Heart right ventricle (tissue), 16 donors: ENCODE results near the gene CTSZ. TPM values are rescaled to one million over a fixed set of nuclear protein-coding genes. Genes with fewer than 3 reads are reported as not detected.

ENCODE experiments used
- ATAC-seq, 8 donors: fragments of 200-7000 bp; cut with Tn5 transposase; one replicate each; pipeline ENCODE4 v1.9.1; 2020; ENCODE audit warnings: mild to moderate bottlenecking in 8 of 8, moderate library complexity in 8 of 8, moderate number of reproducible peaks in 1 of 8
- DNase-seq, 2 donors: peaks; one replicate each; pipeline ENCODE4 v3.0.0-alpha.2; 2020
- H3K27ac ChIP-seq, 10 donors: fragments of 200-600 bp; sonication (generic) in 2 of 10; one replicate each; pipeline versions ENCODE4 v1.5.0 to v1.8.0; 2020 to 2022; ENCODE audit warnings: mild to moderate bottlenecking in 3 of 10
- H3K27me3 ChIP-seq, 7 donors: fragments of 200-600 bp; one replicate each; pipeline ENCODE4 v1.8.0; 2021 to 2022; ENCODE audit warnings: mild to moderate bottlenecking in 2 of 7
- H3K36me3 ChIP-seq, 9 donors: fragments of 200-600 bp; sonication (generic) in 1 of 9; one replicate each; pipeline versions ENCODE4 v1.5.0 to v1.8.0; 2020 to 2022; ENCODE audit warnings: mild to moderate bottlenecking in 2 of 9
- H3K4me1 ChIP-seq, 9 donors: fragments of 200-600 bp; sonication (generic) in 1 of 9; one replicate each; pipeline versions ENCODE4 v1.5.0 to v1.8.0; 2020 to 2022; ENCODE audit warnings: mild to moderate bottlenecking in 4 of 9
- H3K4me3 ChIP-seq, 10 donors: fragments of 200-600 bp; sonication (generic) in 2 of 10; one replicate each; pipeline versions ENCODE4 v1.5.0 to v1.8.0; 2020 to 2022; ENCODE audit warnings: mild to moderate bottlenecking in 7 of 10, moderate library complexity in 2 of 10
- H3K9me3 ChIP-seq, 11 donors: fragments of 200-600 bp in 10 of 11; sonication (generic) in 2 of 11; one replicate each; pipeline versions ENCODE4 v1.5.0 to v1.8.0; 2013 to 2022; ENCODE audit warnings: mild to moderate bottlenecking in 2 of 11, control low read depth in 1 of 11, moderate library complexity in 1 of 11
- WGBS, 2 donors: extraction: QIAGEN DNeasy Blood & Tissue Kit; methylation state at CpG; one replicate each; pipeline ENCODE4 v1.1.7; 2013; ENCODE audit warnings: inconsistent platforms in 1 of 2; 5-methylcytosine and 5-hydroxymethylcytosine counted together
- intact Hi-C, 10 donors: fragments of 100-400 bp; cut with DNase I; formaldehyde crosslinking; loops; one replicate each; pipeline versions ENCODE4 v1.11.1 to v1.14.2; 2022
- polyA plus RNA-seq, 2 donors: library from polyadenylated mRNA; stranded (reverse); fragments of 200-250 nt; gene quantifications; one replicate each; pipeline ENCODE4 v1.2.3, GENCODE V29; 2013
- total RNA-seq, 10 donors: library from RNA; stranded (reverse); fragmentation: NEBNext Ultra II Directional in 3 of 10; extraction: Animal tissue kit (Norgen Biotek cat#: 25700) in 3 of 10; gene quantifications; one replicate each; pipeline versions ENCODE4 v1.2.1 to v1.2.4, GENCODE V29; 2021 to 2023
- TF ChIP-seq, protein P1 (sequence below), 9 donors: fragments of 200-600 bp; sonication (generic) in 2 of 9; IDR thresholded peaks; one replicate each; pipeline versions ENCODE4 v1.5.0 to v1.8.0; 2021 to 2022; ENCODE audit warnings: antibody characterized with exemption in 9 of 9, mild to moderate bottlenecking in 5 of 9, moderate library complexity in 1 of 9
- donor health status: Arrhythmogenic right ventricular cardiomyopathy.
- donor health status: ischemic (EF 13 %, LVEDD 7.1; RV severe dilation, severe dysfunction).
- donor health status: healthy with polysubstance abuse.
- donor health status: DM: no; HTN: yes; CAD: no.
- donor health status: DM: no; HTN: no; CAD: no.
- donor health status: ischemic (EF 25% LVEDD 6.9; RV normal size, moderate dysfunction).
- donor health status: ischemic (EF 25% LVEDD 5.7; RV mildly dilated, moderate dysfunction).
- donor health status: healthy.
- donor health status: DM: yes; HTN: yes; CAD: no.
- donor health status: Ischemic cardiomyopathy.
- donor health status: ischemic (EF 35%, LVEDD 5.7; RV mildly dilated, moderate dysfunction).
- donor health status: nonischemic (EF 11% LVEDD 7.7; RV severe dilation, severe dysfunction).
- donor health status: DM: yes; HTN: yes; CAD: no.
- donor health status: PGD.
- donor health status: ischemic (EF 29% LVEDD 5.4; RV normal size, mild dysfunction).
- donor health status: nonischemic (EF 23%, LVEDD 6.1; RV moderate dilation, normal function).

CTSZ gene
- total and polyA plus RNA-seq, 12 donors: 83.9 to 278 (median 124) TPM

DNA sequence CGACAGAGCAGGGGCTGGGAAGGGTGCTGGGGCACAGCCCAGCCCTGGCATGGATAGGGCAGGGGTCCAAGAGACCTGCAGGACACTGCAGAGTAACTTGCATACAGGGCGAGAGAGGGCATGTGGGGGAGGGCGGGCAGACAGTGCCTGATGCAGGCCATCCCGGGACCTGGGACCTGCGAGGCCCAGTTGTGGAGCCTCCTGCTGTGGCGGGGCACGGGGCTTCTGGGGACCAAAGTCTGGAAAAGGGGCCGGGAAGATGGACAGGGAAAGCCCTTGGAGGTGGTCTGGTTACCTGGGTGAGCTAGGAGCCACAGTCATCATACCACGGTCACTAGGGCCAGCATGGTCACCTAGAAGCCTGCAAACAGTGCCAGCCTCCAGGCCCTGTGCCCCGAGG, 11.8 kb upstream of the CTSZ start:
- DNase-seq (peak in 1 of 2 donors; percentile 10), ATAC-seq (peak in 1 of 8 donors; percentile 28)
- 96 to 98% methylated on average over 10 of the region's 10 CpGs for WGBS, 2 donors

DNA sequence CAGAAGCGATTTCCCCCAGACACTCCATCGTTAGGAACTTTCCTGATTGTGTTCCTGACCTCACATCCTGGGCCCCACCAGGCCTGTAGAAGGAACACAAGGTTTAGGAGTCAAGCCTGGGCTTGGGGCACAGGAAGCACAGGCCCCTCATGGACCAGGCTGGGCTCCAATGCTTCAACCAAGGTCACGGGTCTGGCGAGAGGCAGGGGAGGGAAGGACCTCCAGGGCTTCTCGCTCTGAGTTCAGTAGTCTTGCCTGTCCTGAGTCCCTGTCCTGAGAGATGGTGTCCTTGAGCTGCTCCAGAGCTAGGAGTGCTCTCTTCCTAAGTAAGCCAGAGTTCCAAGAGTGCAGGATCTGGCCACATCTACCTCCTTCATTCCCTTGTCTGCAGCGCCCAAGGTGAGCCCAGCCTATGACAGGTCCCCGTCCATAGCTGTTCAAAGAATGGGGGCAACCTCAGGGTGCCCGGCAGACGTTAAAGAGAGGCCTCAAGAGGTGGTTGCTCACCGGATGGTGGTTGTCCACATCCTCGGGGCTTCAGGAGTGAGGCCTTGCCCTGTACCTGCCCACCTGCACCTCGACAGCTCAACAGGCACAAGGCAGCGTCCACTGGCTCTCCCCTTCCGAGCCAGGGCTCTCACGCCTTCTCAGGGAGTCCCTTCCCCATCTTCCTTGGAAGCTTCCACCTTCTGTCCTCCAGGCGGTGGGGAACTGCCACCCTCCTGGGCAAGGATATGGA, 10.6 kb upstream of the CTSZ start:
- DNase-seq (peak in 1 of 2 donors; percentile 10), ATAC-seq (peak in 2 of 8 donors; percentile 4 to 14)
- H3K9me3 ChIP-seq: no peaks in the 10 kb centered on the region
- H3K27me3 ChIP-seq: no peaks in the 10 kb centered on the region
- TF ChIP-seq, protein P1, sequence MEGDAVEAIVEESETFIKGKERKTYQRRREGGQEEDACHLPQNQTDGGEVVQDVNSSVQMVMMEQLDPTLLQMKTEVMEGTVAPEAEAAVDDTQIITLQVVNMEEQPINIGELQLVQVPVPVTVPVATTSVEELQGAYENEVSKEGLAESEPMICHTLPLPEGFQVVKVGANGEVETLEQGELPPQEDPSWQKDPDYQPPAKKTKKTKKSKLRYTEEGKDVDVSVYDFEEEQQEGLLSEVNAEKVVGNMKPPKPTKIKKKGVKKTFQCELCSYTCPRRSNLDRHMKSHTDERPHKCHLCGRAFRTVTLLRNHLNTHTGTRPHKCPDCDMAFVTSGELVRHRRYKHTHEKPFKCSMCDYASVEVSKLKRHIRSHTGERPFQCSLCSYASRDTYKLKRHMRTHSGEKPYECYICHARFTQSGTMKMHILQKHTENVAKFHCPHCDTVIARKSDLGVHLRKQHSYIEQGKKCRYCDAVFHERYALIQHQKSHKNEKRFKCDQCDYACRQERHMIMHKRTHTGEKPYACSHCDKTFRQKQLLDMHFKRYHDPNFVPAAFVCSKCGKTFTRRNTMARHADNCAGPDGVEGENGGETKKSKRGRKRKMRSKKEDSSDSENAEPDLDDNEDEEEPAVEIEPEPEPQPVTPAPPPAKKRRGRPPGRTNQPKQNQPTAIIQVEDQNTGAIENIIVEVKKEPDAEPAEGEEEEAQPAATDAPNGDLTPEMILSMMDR (IDR thresholded peaks at IDR 0.05): no peak
- H3K4me1 ChIP-seq: peaks cover 2 to 34% (median 25%) of the 10 kb centered on the region in 9 donors
- peaks cover 0 to 17% (median 7%) of the 10 kb centered on the region in 9 donors for H3K36me3 ChIP-seq
- H3K4me3 ChIP-seq: no peak overlapping the region
- intact Hi-C loops: loop anchor here in 1 of 10 donors (10.0 kb wide), 1 partner anchor 123 kb away; no protein-coding TSS in a partner anchor
- H3K27ac ChIP-seq: peak overlapping the region in 8 of 10 donors; percentile 17 to 65 (median 38)
- WGBS, 2 donors: 89 to 91% methylated on average over 16 of the region's 16 CpGs

More for the DNA sequence above, 11.8 kb upstream of the CTSZ start:
- TF ChIP-seq, protein P1 (IDR thresholded peaks at IDR 0.05): no peak
- Histone ChIP-seq H3K4me1 (peaks cover 2 to 34% (median 25%) of the 10 kb centered on the region in 9 donors), H3K36me3 (peaks cover 0 to 29% (median 18%) of the 10 kb centered on the region in 9 donors), H3K9me3 (no peaks in the 10 kb centered on the region), H3K4me3 (no peak overlapping the region), H3K27ac (no peak overlapping the region), H3K27me3 (no peaks in the 10 kb centered on the region)
- intact Hi-C loops: loop anchor here in 1 of 10 donors (10.0 kb wide), 1 partner anchor 124 kb away; no protein-coding TSS in a partner anchor

DNA sequence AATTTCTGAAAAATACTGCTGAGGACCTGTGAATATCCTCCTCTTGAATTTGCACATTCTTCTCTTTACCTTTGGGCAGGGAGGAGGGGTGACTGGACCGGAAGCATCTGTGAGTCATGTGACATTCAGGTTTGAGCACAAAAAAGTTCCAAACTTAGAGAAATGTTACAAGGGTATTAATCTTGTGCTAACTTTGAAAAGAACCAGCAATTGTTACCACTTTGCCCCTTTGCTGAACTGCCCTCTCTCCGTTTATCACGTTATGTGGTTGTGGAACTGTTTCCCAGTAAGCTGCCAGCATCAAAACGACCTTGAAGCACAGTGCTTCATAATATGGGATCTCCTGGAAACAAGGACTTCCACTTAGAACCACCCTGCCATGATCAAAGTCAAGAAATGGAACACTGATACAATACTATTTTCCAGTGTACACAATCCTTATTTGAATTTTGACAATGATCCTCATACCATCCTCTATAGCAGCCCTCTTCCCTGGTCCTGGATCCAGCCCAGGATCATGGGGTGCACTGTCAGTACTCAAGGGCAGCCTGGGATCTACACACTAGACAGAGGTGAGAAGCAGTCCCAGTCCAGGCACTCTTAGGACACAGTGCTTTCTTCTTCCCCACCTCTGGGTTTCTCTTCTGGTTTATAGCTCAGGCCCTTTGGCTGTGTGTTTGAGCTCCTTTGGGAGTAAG, 9.9 kb upstream of the CTSZ start:
- TF ChIP-seq, protein P1 (IDR thresholded peaks at IDR 0.05): no peak
- H3K36me3 ChIP-seq: peaks cover 0 to 10% (median 3%) of the 10 kb centered on the region in 9 donors
- H3K27ac ChIP-seq: peak overlapping the region in 8 of 10 donors; percentile 17 to 65 (median 38)
- H3K27me3 ChIP-seq: no peaks in the 10 kb centered on the region
- H3K9me3 ChIP-seq: no peaks in the 10 kb centered on the region
- H3K4me3 ChIP-seq: no peak overlapping the region
- ATAC-seq: peak in 6 of 8 donors; percentile 33 to 53 (median 38)
- peaks cover 2 to 36% (median 26%) of the 10 kb centered on the region in 9 donors for H3K4me1 ChIP-seq
- whole genome bisulfite sequencing, 2 donors: 35 to 48% methylated on average over 4 of the region's 4 CpGs
- intact Hi-C loops: loop anchor here in 1 of 10 donors (10.0 kb wide), 1 partner anchor 122 kb away; no protein-coding TSS in a partner anchor
- DNase-seq: no peak
